ENCODE data around the gene GPR68.

- TF ChIP-seq CTCF (IDR thresholded peaks at IDR 0.05; ENCODE audit: low read length) (no peak), EZH2 (optimal IDR thresholded peaks at IDR 0.05; ENCODE audit: low read depth, low read length) (no peak), EZH2phosphoT487 (IDR thresholded peaks at IDR 0.05; ENCODE audit: low read length) (no peak)
Observed at GRCh38 chr14:91190853-91191252, 53.7 kb downstream of the GPR68 start.
